Measurements from ENCODE around the gene TDRKH. TPM values are rescaled to one million over a fixed set of nuclear protein-coding genes. Genes with fewer than 3 reads are reported as not detected.

The TDRKH gene
- total and polyA plus RNA-seq, 2 experiments from 2014 or later, result 10.2 to 25.6 TPM

- Histone ChIP-seq H3K79me2 (replicated peaks; ENCODE audit: insufficient read depth) (no peaks in the 10 kb centered on the region), H4K20me1 (replicated peaks; ENCODE audit: insufficient read depth) (no peaks in the 10 kb centered on the region), H2AFZ (no peak overlapping the region), H3K27ac (ENCODE audit: low read depth) (no peak overlapping the region), H3K27me3 (ENCODE audit: insufficient read depth) (no peaks in the 10 kb centered on the region), H3K36me3 (ENCODE audit: insufficient read depth) (no peaks in the 10 kb centered on the region), H3K4me1 (ENCODE audit: insufficient read depth) (peaks cover 44% of the 10 kb centered on the region), H3K9me2 (ENCODE audit: insufficient read depth) (no peaks in the 10 kb centered on the region), H3K4me2 (no peak overlapping the region), H3K4me3 (no peak overlapping the region), H3F3A (replicated peaks; ENCODE audit: low read depth) (no peaks in the 10 kb centered on the region; the same call in 1 of the 2 replicates)
- H3K9me3 Mint-ChIP-seq, result no peaks in the 10 kb centered on the region; the same call in 2 of the 3 replicates
- no peaks in the 10 kb centered on the region; the same call in 2 of the 3 replicates for H3K36me3 Mint-ChIP-seq (ENCODE audit: low read depth)
- H3K27ac Mint-ChIP-seq, result no peak overlapping the region
- no peak for TF ChIP-seq POLR2AphosphoS5 (IDR thresholded peaks at IDR 0.05; ENCODE audit: low read depth)
- no peak for TF ChIP-seq NANOG (IDR thresholded peaks at IDR 0.05; ENCODE audit: borderline replicate concordance)
- no peak for TF ChIP-seq STAT1 (IDR thresholded peaks at IDR 0.05; ENCODE audit: unreplicated experiment)
- TF ChIP-seq ZNF462 (CRISPR knock-in tag; IDR thresholded peaks at IDR 0.05), result no peak
- no peak for TF ChIP-seq JUNB (IDR thresholded peaks at IDR 0.05; ENCODE audit: unreplicated experiment)
- TF ChIP-seq REST (IDR thresholded peaks at IDR 0.05; ENCODE audit: unreplicated experiment), result no peak
- TF ChIP-seq ETS1 (IDR thresholded peaks at IDR 0.05), result no peak
- no peak for TF ChIP-seq EZH2phosphoT487 (IDR thresholded peaks at IDR 0.05; ENCODE audit: unreplicated experiment)
- TF ChIP-seq EZH2 (IDR thresholded peaks at IDR 0.05; ENCODE audit: low read depth, unreplicated experiment), result no peak
- TF ChIP-seq CTCF (conservative IDR thresholded peaks at IDR 0.05; ENCODE audit: low read depth in 2 of 2), result no peak
- TF ChIP-seq ZNF114 (CRISPR knock-in tag; IDR thresholded peaks at IDR 0.05), result no peak
- DNase-seq (ENCODE audit: low spot score) (no peak), ATAC-seq (no peak)
- no peak overlapping the region; the same call in 2 of the 3 replicates for H3K4me3 Mint-ChIP-seq
- peaks cover 51% of the 10 kb centered on the region for H3K4me1 Mint-ChIP-seq
- peaks cover 17% of the 10 kb centered on the region for H3K27me3 Mint-ChIP-seq (ENCODE audit: insufficient read depth, low read depth, poor library complexity)
These were observed 37.6 kb upstream of the TDRKH start for GRCh38 chr1:151827853-151828252.

Measured in GM23338 (cell line).